HEK293T (cell line): ENCODE data around the gene MGRN1.

Source experiments
- ELF4 ChIP-seq: fragments of 450-650 bp; IDR thresholded peaks from 2 replicates; pipeline ENCODE4 v1.6.1; 2017; ENCODE audit warnings: antibody characterized with exemption
- TARDBP ChIP-seq: fragments of 450-650 bp; IDR thresholded peaks from 2 replicates; pipeline ENCODE4 v1.6.1; 2016
- ZNF384 ChIP-seq: fragments of 450-650 bp; IDR thresholded peaks from 2 replicates; pipeline ENCODE4 v1.6.1; 2016

- TF ChIP-seq ZNF384 = no peak
- no peak for TF ChIP-seq ELF4
- no peak for TF ChIP-seq TARDBP
Measured at GRCh38 chr16:4649744-4650442, 25.3 kb downstream of the MGRN1 start.
